Tibial artery (tissue), 4 donors: ENCODE results near the gene C19orf81.

Source experiments
- DNase-seq, 2 donors: peaks; one replicate each; pipeline ENCODE4 v3.0.0-alpha.2; 2019
- H3K27ac ChIP-seq, 2 donors: fragments of 200-600 bp; sonication (generic) in 1 of 2; 1 replicate in 1 of 2; 2 replicates in 1 of 2; pipeline ENCODE4 v1.5.1; 2018 to 2019; ENCODE audit warnings: mild to moderate bottlenecking in 1 of 2
- H3K27me3 ChIP-seq, 2 donors: fragments of 200-600 bp; sonication (generic) in 1 of 2; one replicate each; pipeline versions ENCODE4 v1.5.1 to v1.6.0; 2016 to 2019
- H3K36me3 ChIP-seq, 3 donors: fragments of 200-600 bp; sonication (generic) in 2 of 3; one replicate each; pipeline ENCODE4 v1.5.1; 2016 to 2019; ENCODE audit warnings: mild to moderate bottlenecking in 2 of 3
- H3K4me1 ChIP-seq, 4 donors: fragments of 200-600 bp; sonication (generic) in 2 of 4; 1 replicate in 3 of 4; 2 replicates in 1 of 4; pipeline ENCODE4 v1.5.1; 2016 to 2019
- H3K4me3 ChIP-seq, 2 donors: fragments of 200-600 bp; sonication (generic) in 1 of 2; 1 replicate in 1 of 2; 2 replicates in 1 of 2; pipeline ENCODE4 v1.5.1; 2018 to 2019; ENCODE audit warnings: mild to moderate bottlenecking in 2 of 2
- H3K9me3 ChIP-seq, 3 donors: fragments of 200-600 bp; sonication (generic) in 1 of 3; one replicate each; pipeline ENCODE4 v1.5.1; 2016 to 2019
- CTCF ChIP-seq, 2 experiments: fragments of 200-600 bp in 1 of 2; fragments of 450-650 bp in 1 of 2; IDR thresholded peaks; one replicate each; pipeline ENCODE4 v1.5.1; 2017 to 2019; ENCODE audit warnings: antibody characterized with exemption in 2 of 2, mild to moderate bottlenecking in 1 of 2, moderate library complexity in 1 of 2
- intact Hi-C: fragments of 100-400 bp; cut with DNase I; formaldehyde crosslinking; loops from one replicate; pipeline ENCODE4 v1.15.0; 2023; ENCODE audit warnings: low total_unique reads

Gene C19orf81

GRCh38 chr19:50693064-50693975 lies 44.1 kb downstream of the C19orf81 start:
- no peak overlapping the region for H3K27ac ChIP-seq
- no peak for TF ChIP-seq CTCF (IDR thresholded peaks at IDR 0.05)
- intact Hi-C loops = no loop called here
- peaks cover 0 to 68% of the 10 kb centered on the region in 2 donors for H3K27me3 ChIP-seq
- no peak for DNase-seq
- peaks cover 0 to 7% (median 0%) of the 10 kb centered on the region in 4 donors for H3K4me1 ChIP-seq
- H3K36me3 ChIP-seq = no peaks in the 10 kb centered on the region
- no peaks in the 10 kb centered on the region for H3K9me3 ChIP-seq
- H3K4me3 ChIP-seq = no peak overlapping the region

GRCh38 chr19:50694815-50695145 lies 45.5 kb downstream of the C19orf81 start:
- H3K27me3 ChIP-seq = peaks cover 0 to 73% of the 10 kb centered on the region in 2 donors
- TF ChIP-seq CTCF (IDR thresholded peaks at IDR 0.05) = no peak
- intact Hi-C loops = no loop called here
- H3K4me1 ChIP-seq = peaks cover 0 to 7% (median 0%) of the 10 kb centered on the region in 4 donors
- DNase-seq = no peak
- no peak overlapping the region for H3K4me3 ChIP-seq
- H3K9me3 ChIP-seq = no peaks in the 10 kb centered on the region
- no peaks in the 10 kb centered on the region for H3K36me3 ChIP-seq
- no peak overlapping the region for H3K27ac ChIP-seq

GRCh38 chr19:50695251-50696093 lies 46.2 kb downstream of the C19orf81 start:
- intact Hi-C loops = no loop called here
- no peaks in the 10 kb centered on the region for H3K9me3 ChIP-seq
- H3K27me3 ChIP-seq = peaks cover 0 to 73% of the 10 kb centered on the region in 2 donors
- no peak for TF ChIP-seq CTCF (IDR thresholded peaks at IDR 0.05)
- H3K36me3 ChIP-seq = no peaks in the 10 kb centered on the region
- peaks cover 0 to 7% (median 0%) of the 10 kb centered on the region in 4 donors for H3K4me1 ChIP-seq
- no peak overlapping the region for H3K27ac ChIP-seq
- DNase-seq = no peak
- H3K4me3 ChIP-seq = no peak overlapping the region

- no peak for TF ChIP-seq CTCF (IDR thresholded peaks at IDR 0.05)
- Histone ChIP-seq H3K36me3 (no peaks in the 10 kb centered on the region), H3K27me3 (peaks cover 0 to 70% of the 10 kb centered on the region in 2 donors), H3K4me3 (no peak overlapping the region), H3K4me1 (peaks cover 0 to 7% (median 0%) of the 10 kb centered on the region in 4 donors), H3K9me3 (no peaks in the 10 kb centered on the region), H3K27ac (no peak overlapping the region)
- intact Hi-C loops = no loop called here
- no peak for DNase-seq
Observed at GRCh38 chr19:50696094-50696483, 46.8 kb downstream of the C19orf81 start.

- no peak overlapping the region for H3K4me3 ChIP-seq
- peaks cover 0 to 7% (median 0%) of the 10 kb centered on the region in 4 donors for H3K4me1 ChIP-seq
- H3K36me3 ChIP-seq = no peaks in the 10 kb centered on the region
- DNase-seq = no peak
- H3K9me3 ChIP-seq = no peaks in the 10 kb centered on the region
- intact Hi-C loops = no loop called here
- TF ChIP-seq CTCF (IDR thresholded peaks at IDR 0.05) = no peak
- peaks cover 0 to 78% of the 10 kb centered on the region in 2 donors for H3K27me3 ChIP-seq
- no peak overlapping the region for H3K27ac ChIP-seq
Observed at GRCh38 chr19:50697414-50698124, 48.3 kb downstream of the C19orf81 start.
